Measurements from ENCODE around the gene KHK. TPM values are rescaled to one million over a fixed set of nuclear protein-coding genes. Genes with fewer than 3 reads are reported as not detected.

The KHK gene
- total and polyA plus RNA-seq, 2 donors from 2014 or later: 18.7 to 538 TPM

DNA sequence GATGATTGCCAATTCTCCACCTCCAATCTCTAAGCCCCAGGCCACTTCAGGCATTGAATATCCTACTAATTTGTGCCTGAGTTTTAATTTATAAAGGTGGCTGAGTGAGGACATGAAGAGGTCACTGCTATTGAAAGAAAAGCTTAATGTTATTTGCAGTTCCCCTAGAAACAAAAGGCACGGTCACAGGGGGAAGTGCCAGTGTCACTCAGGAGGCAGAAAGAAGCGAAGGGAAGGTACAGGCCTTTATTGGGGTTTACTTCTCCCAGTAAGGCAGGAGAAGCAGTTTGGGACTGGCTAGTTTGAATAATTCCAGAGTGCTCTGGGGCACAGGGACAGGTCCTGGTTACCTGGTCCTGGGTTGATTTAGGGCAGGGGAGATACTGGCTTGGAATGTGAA lies 35.3 kb downstream of the KHK start:
- intact Hi-C loops (cut with DNase I): no loop called here
- TF ChIP-seq, protein P1, sequence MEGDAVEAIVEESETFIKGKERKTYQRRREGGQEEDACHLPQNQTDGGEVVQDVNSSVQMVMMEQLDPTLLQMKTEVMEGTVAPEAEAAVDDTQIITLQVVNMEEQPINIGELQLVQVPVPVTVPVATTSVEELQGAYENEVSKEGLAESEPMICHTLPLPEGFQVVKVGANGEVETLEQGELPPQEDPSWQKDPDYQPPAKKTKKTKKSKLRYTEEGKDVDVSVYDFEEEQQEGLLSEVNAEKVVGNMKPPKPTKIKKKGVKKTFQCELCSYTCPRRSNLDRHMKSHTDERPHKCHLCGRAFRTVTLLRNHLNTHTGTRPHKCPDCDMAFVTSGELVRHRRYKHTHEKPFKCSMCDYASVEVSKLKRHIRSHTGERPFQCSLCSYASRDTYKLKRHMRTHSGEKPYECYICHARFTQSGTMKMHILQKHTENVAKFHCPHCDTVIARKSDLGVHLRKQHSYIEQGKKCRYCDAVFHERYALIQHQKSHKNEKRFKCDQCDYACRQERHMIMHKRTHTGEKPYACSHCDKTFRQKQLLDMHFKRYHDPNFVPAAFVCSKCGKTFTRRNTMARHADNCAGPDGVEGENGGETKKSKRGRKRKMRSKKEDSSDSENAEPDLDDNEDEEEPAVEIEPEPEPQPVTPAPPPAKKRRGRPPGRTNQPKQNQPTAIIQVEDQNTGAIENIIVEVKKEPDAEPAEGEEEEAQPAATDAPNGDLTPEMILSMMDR (IDR thresholded peaks at IDR 0.05; ENCODE audit: borderline replicate concordance, extremely low read depth, insufficient read depth): no peak

DNA sequence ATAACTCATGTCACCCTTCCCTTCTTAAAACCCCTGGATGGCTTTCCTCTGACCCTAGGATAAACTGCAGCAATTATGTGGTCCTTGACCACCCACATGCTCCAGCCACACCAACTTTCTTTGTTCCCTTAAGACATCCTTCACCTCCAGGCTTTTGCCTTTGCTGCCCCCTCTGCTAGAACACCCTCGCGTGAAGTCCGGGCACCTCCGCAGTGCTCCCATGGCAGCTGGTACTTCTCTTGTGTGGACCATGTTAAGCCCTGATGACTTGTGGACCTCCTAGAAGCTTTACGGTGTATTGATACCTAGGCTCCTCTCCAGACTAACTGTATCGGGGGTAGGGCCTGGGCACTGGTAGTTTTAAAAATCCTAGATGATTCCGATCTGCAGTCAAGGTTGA lies 36.2 kb downstream of the KHK start:
- Histone ChIP-seq H3K4me3 (ENCODE audit: low read length in 3 of 3) (peak overlapping the region in 1 of 3 donors; percentile 77), H3K27me3 (ENCODE audit: control insufficient read depth, insufficient read depth, low read length) (peaks cover 5% of the 10 kb centered on the region), H3K36me3 (ENCODE audit: control insufficient read depth in 2 of 3, insufficient read depth in 3 of 3, low read length in 3 of 3) (no peaks in the 10 kb centered on the region), H3K9ac (ENCODE audit: low read length in 3 of 3) (no peak overlapping the region), H3K27ac (ENCODE audit: low read depth in 2 of 2, low read length in 2 of 2) (no peak overlapping the region), H3K9me3 (ENCODE audit: control insufficient read depth in 2 of 3, insufficient read depth in 1 of 3, low read length in 3 of 3) (peaks cover 0 to 1% (median 0%) of the 10 kb centered on the region in 3 donors), H3K4me1 (ENCODE audit: control insufficient read depth in 2 of 3, insufficient read depth in 2 of 3, low read depth in 1 of 3, low read length in 3 of 3) (peaks cover 0 to 15% (median 0%) of the 10 kb centered on the region in 3 donors)
- DNase-seq (no peak), FAIRE-seq (no peak)
- intact Hi-C loops (cut with DNase I): no loop called here
- TF ChIP-seq, protein P1 (IDR thresholded peaks at IDR 0.05; ENCODE audit: borderline replicate concordance, extremely low read depth, insufficient read depth): no peak

More for the DNA sequence above, 35.3 kb downstream of the KHK start:
- peaks cover 7% of the 10 kb centered on the region for H3K27me3 ChIP-seq (ENCODE audit: control insufficient read depth, insufficient read depth, low read length)
- H3K9me3 ChIP-seq (ENCODE audit: control insufficient read depth in 2 of 3, insufficient read depth in 1 of 3, low read length in 3 of 3): peaks cover 0 to 1% (median 0%) of the 10 kb centered on the region in 3 donors
- peaks cover 0 to 15% (median 0%) of the 10 kb centered on the region in 3 donors for H3K4me1 ChIP-seq (ENCODE audit: control insufficient read depth in 2 of 3, insufficient read depth in 2 of 3, low read depth in 1 of 3, low read length in 3 of 3)
- no peak overlapping the region for H3K27ac ChIP-seq (ENCODE audit: low read depth in 2 of 2, low read length in 2 of 2)
- DNase-seq (no peak), FAIRE-seq (no peak)
- H3K36me3 ChIP-seq (ENCODE audit: control insufficient read depth in 2 of 3, insufficient read depth in 3 of 3, low read length in 3 of 3): no peaks in the 10 kb centered on the region
- no peak overlapping the region for H3K4me3 ChIP-seq (ENCODE audit: low read length in 3 of 3)
- H3K9ac ChIP-seq (ENCODE audit: low read length in 3 of 3): no peak overlapping the region

DNA sequence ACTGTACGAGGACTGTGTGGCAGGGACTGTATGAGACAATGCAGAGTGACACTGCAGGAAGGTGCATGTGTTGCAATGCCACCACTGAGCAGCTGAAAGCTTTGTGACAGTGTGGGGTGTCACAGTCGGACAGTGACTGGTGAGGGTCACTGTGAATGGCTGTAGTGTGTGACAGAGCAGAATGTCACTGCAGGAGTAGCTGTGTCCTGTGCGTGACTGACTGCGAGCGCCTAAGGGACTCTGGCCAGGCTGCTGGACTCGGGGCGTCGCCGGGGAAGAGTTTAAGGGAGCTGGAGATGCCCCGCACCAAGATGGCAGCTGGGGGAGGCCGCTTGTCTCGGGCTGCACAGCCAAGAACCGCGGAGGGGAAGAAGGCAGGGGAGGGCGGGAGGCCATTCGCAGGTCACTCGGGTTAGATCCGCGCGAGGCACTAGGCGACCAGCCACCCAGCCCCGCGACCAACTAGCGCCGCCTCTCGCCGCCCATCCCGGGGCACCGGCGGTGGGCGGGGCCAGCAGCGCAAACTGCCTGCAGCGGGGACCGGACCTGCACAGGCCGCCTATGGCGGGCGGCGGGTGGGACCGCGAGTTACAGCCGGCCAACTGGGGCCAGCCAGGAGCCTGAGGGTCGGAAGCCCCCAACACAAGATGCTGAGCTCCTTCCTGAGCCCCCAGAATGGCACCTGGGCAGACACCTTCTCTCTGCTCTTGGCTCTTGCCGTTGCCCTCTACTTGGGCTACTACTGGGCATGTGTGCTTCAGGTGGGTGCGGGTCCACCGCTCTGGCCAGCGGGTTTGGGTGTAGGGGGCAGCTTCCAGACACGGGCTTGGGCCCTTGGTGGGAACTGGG lies 37.0 kb downstream of the KHK start, which contains the start of gene ABHD1:
TSS of gene ABHD1 (plus strand) at position 514 of the 849 bp plus-strand sequence. CDS start at position 648, 134 bp downstream.
- Histone ChIP-seq H3K9ac (ENCODE audit: low read length in 3 of 3) (peak within 1 kb of the TSS in 1 of 3 donors; percentile 44), H3K36me3 (ENCODE audit: control insufficient read depth in 2 of 3, insufficient read depth in 3 of 3, low read length in 3 of 3) (no peaks in the 10 kb centered on the region), H3K27ac (ENCODE audit: low read depth in 2 of 2, low read length in 2 of 2) (no peak within 1 kb of the TSS), H3K27me3 (ENCODE audit: control insufficient read depth, insufficient read depth, low read length) (peaks cover 5% of the 10 kb centered on the region), H3K9me3 (ENCODE audit: control insufficient read depth in 2 of 3, insufficient read depth in 1 of 3, low read length in 3 of 3) (peaks cover 0 to 1% (median 0%) of the 10 kb centered on the region in 3 donors), H3K4me3 (ENCODE audit: low read length in 3 of 3) (peak within 1 kb of the TSS; percentile 35 to 77 (median 69)), H3K4me1 (ENCODE audit: control insufficient read depth in 2 of 3, insufficient read depth in 2 of 3, low read depth in 1 of 3, low read length in 3 of 3) (peaks cover 0 to 11% (median 0%) of the 10 kb centered on the region in 3 donors)
- peak; percentile 51 to 83 (median 70) for DNase-seq
- FAIRE-seq: no peak
- TF ChIP-seq, protein P1 (IDR thresholded peaks at IDR 0.05; ENCODE audit: borderline replicate concordance, extremely low read depth, insufficient read depth): no peak
- intact Hi-C loops (cut with DNase I): no loop called here
